Activated B cell treated with CpG ODN at 0.5 μM for 24 hours (primary cell): ENCODE measurements around the gene KCNE1. TPM values are rescaled to one million over a fixed set of nuclear protein-coding genes. Genes with fewer than 3 reads are reported as not detected.
"Not testable (repeated sequence)": the region's sequence is repeated elsewhere in the genome, so short reads cannot be mapped to it uniquely, and the experiment has no call there.

Experiments used
- ATAC-seq: fragments of 200-7000 bp; cut with Tn5 transposase; one replicate; pipeline ENCODE4 v1.10.0; 2021; ENCODE audit warnings: low read depth, mild to moderate bottlenecking, moderate library complexity
- CTCF ChIA-PET: fragments of 350-600 bp; sonication (Branson Sonifier 250); formaldehyde crosslinking; loops from one replicate; lab custom pipeline; 2021; ENCODE audit warnings: antibody characterized with exemption; lab: Charles Lee
- POLR2A ChIA-PET: fragments of 350-600 bp; sonication (Branson Sonifier 250); formaldehyde crosslinking; loops from one replicate; lab custom pipeline; 2021; ENCODE audit warnings: antibody characterized with exemption; lab: Charles Lee
- DNase-seq: peaks from one replicate; pipeline ENCODE4 v3.0.0; 2022
- H3K27ac Mint-ChIP-seq: one replicate; pipeline ENCODE4 v1.8.0; 2020; ENCODE audit warnings: mixed read lengths
- H3K27me3 Mint-ChIP-seq: one replicate; pipeline ENCODE4 v1.8.0; 2021; ENCODE audit warnings: mixed read lengths
- H3K36me3 Mint-ChIP-seq: one replicate; pipeline ENCODE4 v1.8.0; 2021; ENCODE audit warnings: low read depth, mixed read lengths
- H3K4me1 Mint-ChIP-seq: one replicate; pipeline ENCODE4 v1.8.0; 2021; ENCODE audit warnings: mixed read lengths
- H3K4me3 Mint-ChIP-seq: one replicate; pipeline ENCODE4 v1.8.0; 2020; ENCODE audit warnings: mild to moderate bottlenecking, mixed read lengths
- H3K9me3 Mint-ChIP-seq: one replicate; pipeline ENCODE4 v1.8.0; 2020; ENCODE audit warnings: mixed read lengths
- CTCF ChIP-seq: fragments of 200-600 bp; IDR thresholded peaks from one replicate; pipeline ENCODE4 v1.8.0; 2022; ENCODE audit warnings: antibody characterized with exemption, mild to moderate bottlenecking
- intact Hi-C: fragments of 100-400 bp; cut with micrococcal nuclease; formaldehyde crosslinking; loops from one replicate; pipeline ENCODE4 v1.15.1; 2024
- total RNA-seq: library from RNA; stranded (reverse); gene quantifications from 2 replicates; pipeline ENCODE4 v1.2.3, GENCODE V29; 2022

Gene KCNE1
- total RNA-seq, 1 donor from 2014 or later, result not detected

DNA sequence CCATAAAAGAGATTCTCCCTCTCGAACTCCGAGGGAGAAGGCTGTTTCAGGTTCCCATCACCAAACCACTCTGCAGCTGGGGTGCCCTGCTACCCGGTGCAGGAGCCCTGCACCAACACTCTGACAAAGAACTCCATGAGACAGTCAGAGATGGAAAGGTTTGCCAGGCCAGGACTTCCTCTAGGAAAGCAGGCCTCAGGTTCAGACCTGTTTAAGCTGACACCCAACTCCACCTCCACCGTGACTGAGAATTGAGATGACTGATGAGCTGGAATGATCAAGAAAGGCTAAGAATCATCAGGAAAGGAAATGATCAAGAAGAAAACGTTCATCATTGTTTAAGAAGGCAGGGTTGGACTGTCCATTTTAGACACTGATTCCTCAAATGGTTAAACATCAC is 46.2 kb upstream of the KCNE1 start:
- Mint-ChIP-seq H3K27ac (no peak overlapping the region), H3K4me3 (no peak overlapping the region), H3K27me3 (no peaks in the 10 kb centered on the region), H3K4me1 (no peaks in the 10 kb centered on the region), H3K36me3 (no peaks in the 10 kb centered on the region), H3K9me3 (peaks cover 5% of the 10 kb centered on the region)
- no peak for ATAC-seq
- DNase-seq, result no peak
- ChIA-PET CTCF (no interaction called here), POLR2A (no interaction called here)
- TF ChIP-seq CTCF, result no peak
- intact Hi-C loops, result no loop called here

- Mint-ChIP-seq H3K4me3 (no peak overlapping the region), H3K4me1 (no peaks in the 10 kb centered on the region), H3K9me3 (peaks cover 5% of the 10 kb centered on the region), H3K27me3 (no peaks in the 10 kb centered on the region), H3K36me3 (no peaks in the 10 kb centered on the region), H3K27ac (no peak overlapping the region)
- no peak for TF ChIP-seq CTCF
- ATAC-seq, result no peak
- no peak for DNase-seq
- ChIA-PET POLR2A (no interaction called here), CTCF (no interaction called here)
- intact Hi-C loops, result no loop called here
Measured at GRCh38 chr21:34557261-34557660, 45.3 kb upstream of the KCNE1 start.

DNA sequence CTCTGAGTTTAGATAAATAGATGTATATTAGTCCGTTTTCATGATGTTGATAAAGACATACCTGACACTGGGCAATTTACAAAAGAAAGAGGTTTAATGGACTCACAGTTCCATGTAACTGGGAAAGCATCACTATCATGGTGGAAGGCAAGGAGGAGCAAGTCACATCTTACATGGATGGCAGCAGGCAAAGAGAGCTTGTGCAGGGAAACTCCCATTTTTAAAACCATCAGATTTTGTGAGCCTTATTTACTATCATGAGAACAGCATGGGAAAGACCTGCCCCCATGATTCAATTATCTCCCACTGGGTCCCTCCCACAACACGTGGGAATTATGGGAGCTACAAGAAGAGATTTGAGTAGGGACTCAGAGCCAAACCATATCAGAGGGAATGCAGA is 42.7 kb upstream of the KCNE1 start:
- H3K27me3 Mint-ChIP-seq, CTCF ChIA-PET: not testable (repeated sequence)

GRCh38 chr21:34554227-34554626 is 42.2 kb upstream of the KCNE1 start:
- ATAC-seq (no peak), DNase-seq (no peak)
- Mint-ChIP-seq H3K4me3 (no peak overlapping the region), H3K27me3 (no peaks in the 10 kb centered on the region), H3K9me3 (peaks cover 5% of the 10 kb centered on the region), H3K4me1 (no peaks in the 10 kb centered on the region), H3K36me3 (no peaks in the 10 kb centered on the region), H3K27ac (no peak overlapping the region)
- ChIA-PET CTCF (no interaction called here), POLR2A (no interaction called here)
- intact Hi-C loops, result no loop called here
- TF ChIP-seq CTCF, result no peak

More for the DNA sequence above, 42.7 kb upstream of the KCNE1 start:
- H3K4me1 Mint-ChIP-seq, H3K9me3 Mint-ChIP-seq, POLR2A ChIA-PET, H3K4me3 Mint-ChIP-seq, intact Hi-C loops, H3K27ac Mint-ChIP-seq, H3K36me3 Mint-ChIP-seq, DNase-seq, ATAC-seq: not testable (repeated sequence)

DNA sequence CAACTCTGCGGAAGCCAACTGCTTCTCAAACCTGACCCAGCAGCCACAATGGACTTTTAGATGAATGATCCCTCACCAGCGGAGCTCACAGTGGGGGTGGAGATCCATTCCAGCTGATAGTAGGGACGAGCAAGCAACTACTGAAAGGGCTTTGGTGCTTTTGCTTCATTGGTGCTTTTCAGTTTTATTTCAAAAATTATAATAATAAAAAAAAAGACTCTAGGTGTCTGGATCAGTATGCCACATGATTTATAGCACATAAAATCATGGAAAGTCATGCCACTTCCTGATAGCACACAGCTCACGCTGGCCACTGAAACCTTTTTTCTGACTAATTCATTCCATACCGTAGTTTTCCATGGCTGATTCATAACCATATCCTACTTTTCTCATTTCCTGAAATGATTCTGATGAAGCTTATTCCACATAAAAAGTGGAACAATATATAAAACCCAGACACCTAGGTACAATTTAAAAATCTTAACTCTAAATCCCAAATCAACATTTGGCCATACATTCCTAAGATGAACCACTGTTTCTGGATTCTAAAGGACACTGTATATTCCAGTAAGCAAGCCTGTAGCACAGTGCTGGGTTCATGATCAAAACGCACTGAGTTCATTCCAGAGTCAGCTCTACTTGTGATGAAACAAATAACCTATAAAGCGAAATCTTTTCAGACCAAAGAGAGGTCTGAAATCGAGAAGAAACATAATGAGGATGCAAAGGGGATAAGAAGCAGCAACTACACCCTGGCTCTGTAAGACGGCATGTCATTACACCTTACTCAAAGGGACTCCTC is 41.3 kb upstream of the KCNE1 start:
- no peak overlapping the region for H3K4me3 Mint-ChIP-seq
- no peaks in the 10 kb centered on the region for H3K36me3 Mint-ChIP-seq
- ATAC-seq (no peak), DNase-seq (no peak)
- no peak overlapping the region for H3K27ac Mint-ChIP-seq
- no peak for TF ChIP-seq CTCF
- intact Hi-C loops, result no loop called here
- ChIA-PET CTCF (no interaction called here), POLR2A (no interaction called here)
- no peaks in the 10 kb centered on the region for H3K4me1 Mint-ChIP-seq
- peaks cover 5% of the 10 kb centered on the region for H3K9me3 Mint-ChIP-seq
- H3K27me3 Mint-ChIP-seq, result no peaks in the 10 kb centered on the region
